H9 (cell line): ENCODE results near the gene AAMP. TPM values are rescaled to one million over a fixed set of nuclear protein-coding genes. Genes with fewer than 3 reads are reported as not detected.

Experiments
- DNase-seq: peaks from one replicate; pipeline ENCODE4 v3.0.0-alpha.2; 2017
- H2AFZ ChIP-seq: one replicate; pipeline ENCODE4 v1.6.1; 2013; ENCODE audit warnings: mild to moderate bottlenecking, low read length, control low read depth, moderate library complexity
- H2AK5ac ChIP-seq: 2 replicates; pipeline ENCODE4 v1.6.1; 2013; ENCODE audit warnings: low read length, control low read depth, mixed read lengths; ENCODE audit not compliant: insufficient read length
- H2BK120ac ChIP-seq: one replicate; pipeline ENCODE4 v1.6.1; 2013; ENCODE audit warnings: low read depth, mild to moderate bottlenecking, low read length, control low read depth, inconsistent platforms; ENCODE audit not compliant: poor library complexity, severe bottlenecking
- H2BK12ac ChIP-seq: 2 replicates; pipeline ENCODE4 v1.6.1; 2013; ENCODE audit warnings: low read length, control low read depth, mixed read lengths, low read depth; ENCODE audit not compliant: insufficient read length
- H2BK15ac ChIP-seq: 2 replicates; pipeline ENCODE4 v1.6.1; 2013; ENCODE audit warnings: low read depth, low read length, control low read depth
- H2BK20ac ChIP-seq: one replicate; pipeline ENCODE4 v1.6.1; 2013; ENCODE audit warnings: low read depth, mild to moderate bottlenecking, low read length, control low read depth, inconsistent platforms; ENCODE audit not compliant: poor library complexity, severe bottlenecking
- H2BK5ac ChIP-seq: 2 replicates; pipeline ENCODE4 v1.6.1; 2013; ENCODE audit warnings: low read length, control low read depth, mixed read lengths; ENCODE audit not compliant: insufficient read length
- H3K14ac ChIP-seq: 2 replicates; pipeline ENCODE4 v1.6.1; 2013; ENCODE audit warnings: low read length, control low read depth; ENCODE audit not compliant: insufficient read depth
- H3K18ac ChIP-seq: 2 replicates; pipeline ENCODE4 v1.6.1; 2013; ENCODE audit warnings: low read depth, mild to moderate bottlenecking, mixed read lengths, low read length, control low read depth; ENCODE audit not compliant: insufficient read length
- H3K23ac ChIP-seq: 2 replicates; pipeline ENCODE4 v1.6.1; 2013; ENCODE audit warnings: low read length, control low read depth, mixed read lengths, low read depth; ENCODE audit not compliant: insufficient read length
- H3K23me2 ChIP-seq: 2 replicates; pipeline ENCODE4 v1.6.1; 2013; ENCODE audit warnings: low read depth, mild to moderate bottlenecking, mixed read lengths, low read length, control low read depth; ENCODE audit not compliant: insufficient read length, poor library complexity, severe bottlenecking
- H3K27ac ChIP-seq: 2 replicates; pipeline ENCODE4 v1.5.1; 2013; ENCODE audit warnings: low read length, control low read depth, mixed read lengths, low read depth; ENCODE audit not compliant: insufficient read length
- H3K27me3 ChIP-seq: 2 replicates; pipeline ENCODE4 v1.6.1; 2013; ENCODE audit warnings: low read length, control low read depth, inconsistent platforms; ENCODE audit not compliant: insufficient read depth
- H3K4ac ChIP-seq: 2 replicates; pipeline ENCODE4 v1.6.1; 2013; ENCODE audit warnings: low read depth, mild to moderate bottlenecking, control low read depth, inconsistent platforms, low read length, moderate library complexity
- H3K4me1 ChIP-seq: 2 replicates; pipeline ENCODE4 v1.6.1; 2013; ENCODE audit warnings: low read length, control low read depth, inconsistent platforms; ENCODE audit not compliant: insufficient read depth
- H3K4me2 ChIP-seq: 2 replicates; pipeline ENCODE4 v1.6.1; 2013; ENCODE audit warnings: low read length, control low read depth, mixed read lengths; ENCODE audit not compliant: insufficient read length, insufficient read depth
- H3K56ac ChIP-seq: 2 replicates; pipeline ENCODE4 v1.6.1; 2013; ENCODE audit warnings: low read depth, mild to moderate bottlenecking, mixed read lengths, low read length, control low read depth; ENCODE audit not compliant: insufficient read length
- H3K79me1 ChIP-seq: 2 replicates; pipeline ENCODE4 v1.6.1; 2013; ENCODE audit warnings: low read depth, mild to moderate bottlenecking, moderate library complexity, low read length, control low read depth, inconsistent platforms; ENCODE audit not compliant: insufficient read depth, poor library complexity, severe bottlenecking
- H3K79me2 ChIP-seq: 2 replicates; pipeline ENCODE4 v1.6.1; 2013; ENCODE audit warnings: low read length, control low read depth, inconsistent platforms; ENCODE audit not compliant: insufficient read depth
- H3K9ac ChIP-seq: 2 replicates; pipeline ENCODE4 v1.6.1; 2013; ENCODE audit warnings: low read length, control low read depth, mixed read lengths; ENCODE audit not compliant: insufficient read length; ENCODE audit errors: extremely low read depth
- H3K9me3 ChIP-seq: one replicate; pipeline ENCODE4 v1.6.1; 2013; ENCODE audit warnings: low read depth, low read length, inconsistent platforms; ENCODE audit not compliant: control insufficient read depth
- H3T11ph ChIP-seq: one replicate; pipeline ENCODE4 v1.6.1; 2013; ENCODE audit warnings: mild to moderate bottlenecking, low read length, control low read depth, inconsistent platforms
- H4K20me1 ChIP-seq: one replicate; pipeline ENCODE4 v1.6.1; 2013; ENCODE audit not compliant: control insufficient read depth, insufficient read length, insufficient read depth
- H4K5ac ChIP-seq: 2 replicates; pipeline ENCODE4 v1.6.1; 2013; ENCODE audit warnings: low read depth, mild to moderate bottlenecking, mixed read lengths, low read length, control low read depth; ENCODE audit not compliant: insufficient read length
- H4K8ac ChIP-seq: replicated peaks from 2 replicates; pipeline ENCODE4 v1.6.1; 2013; ENCODE audit warnings: low read length, control low read depth, mixed read lengths, low read depth; ENCODE audit not compliant: insufficient read length
- H4K91ac ChIP-seq: 2 replicates; pipeline ENCODE4 v1.6.1; 2013; ENCODE audit warnings: low read depth, mild to moderate bottlenecking, moderate library complexity, mixed read lengths, low read length, control low read depth; ENCODE audit not compliant: insufficient read length
- H3K27ac Mint-ChIP-seq, 3 experiments: 2 replicates in 2 of 3; 3 replicates in 1 of 3; pipeline ENCODE4 v1.8.0; 2020 to 2021; ENCODE audit warnings: mixed read lengths in 3 of 3, mild to moderate bottlenecking in 1 of 3, moderate library complexity in 1 of 3
- H3K27me3 Mint-ChIP-seq: 2 replicates; pipeline ENCODE4 v1.8.0; 2021; ENCODE audit warnings: low read depth, mild to moderate bottlenecking, moderate library complexity, mixed read lengths
- H3K36me3 Mint-ChIP-seq, 3 experiments: 2 replicates in 2 of 3; 3 replicates in 1 of 3; pipeline ENCODE4 v1.8.0; 2020 to 2021; ENCODE audit warnings: low read depth in 3 of 3, mixed read lengths in 3 of 3; ENCODE audit not compliant: insufficient read depth in 1 of 3
- H3K4me1 Mint-ChIP-seq, 2 experiments: 2 replicates each; pipeline ENCODE4 v1.8.0; 2020; ENCODE audit warnings: mixed read lengths in 2 of 2
- H3K4me3 Mint-ChIP-seq, 2 experiments: 2 replicates in 1 of 2; 3 replicates in 1 of 2; pipeline ENCODE4 v1.8.0; 2020 to 2021; ENCODE audit warnings: mild to moderate bottlenecking in 2 of 2, mixed read lengths in 2 of 2, moderate library complexity in 1 of 2
- H3K9me3 Mint-ChIP-seq, 2 experiments: 2 replicates in 1 of 2; 3 replicates in 1 of 2; pipeline ENCODE4 v1.8.0; 2020; ENCODE audit warnings: mild to moderate bottlenecking in 2 of 2, mixed read lengths in 2 of 2, moderate library complexity in 1 of 2
- WGBS: extraction: QIAGEN DNeasy Blood & Tissue Kit; methylation state at CpG from one replicate; pipeline ENCODE4 v1.1.7; 2013; ENCODE audit warnings: missing lambda C conversion rate, low lambda C conversion rate, mixed read lengths; ENCODE audit not compliant: insufficient read length; ENCODE audit errors: extremely low coverage; 5-methylcytosine and 5-hydroxymethylcytosine counted together
- total RNA-seq: library from RNA; stranded (reverse); gene quantifications from 2 replicates; pipeline ENCODE4 v1.2.1, GENCODE V29; 2021
- TF ChIP-seq, protein P1 (sequence below): fragments of 200-600 bp; sonication (generic); conservative IDR thresholded peaks from 3 replicates; pipeline ENCODE4 v1.8.0; 2021; ENCODE audit warnings: antibody characterized with exemption, mild to moderate bottlenecking

Gene AAMP
- total RNA-seq, 1 experiment from 2014 or later, result 103 TPM

DNA sequence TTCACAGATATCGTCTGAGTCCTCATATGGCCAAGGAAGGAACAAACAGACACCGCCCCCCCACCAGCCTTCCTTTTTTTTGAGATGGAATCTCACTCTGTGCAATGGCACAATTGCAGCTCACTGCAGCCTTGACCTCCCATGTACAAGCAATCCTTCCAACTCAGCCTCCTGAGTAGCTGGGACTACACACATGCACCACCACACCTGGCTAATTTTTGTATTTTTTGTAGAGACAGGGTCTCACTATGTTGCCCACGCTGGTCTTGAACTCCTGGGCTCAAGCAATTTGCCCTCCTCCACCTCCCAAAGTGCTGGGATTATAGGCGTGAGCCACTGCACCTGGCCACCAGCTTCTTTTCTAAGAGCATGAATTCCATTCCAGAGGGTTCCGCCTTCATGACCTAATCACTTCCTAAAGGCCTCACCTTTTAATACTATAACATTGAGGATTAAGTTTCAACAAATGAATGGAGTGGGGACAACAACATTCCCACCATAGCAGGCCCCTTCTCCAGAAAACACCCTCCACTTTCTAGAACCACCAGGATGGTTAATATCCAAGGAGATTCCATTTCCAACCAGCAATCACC lies 24.6 kb upstream of the AAMP start:
- no peak overlapping the region for H2BK12ac ChIP-seq
- no peak overlapping the region for H3K14ac ChIP-seq
- WGBS, result no CpG with 5 or more reads among the region's 5 CpGs
- H3K18ac ChIP-seq, result no peak overlapping the region
- H3K56ac ChIP-seq, result no peak overlapping the region
- no peaks in the 10 kb centered on the region for H3K27me3 ChIP-seq
- H2BK15ac ChIP-seq, result no peak overlapping the region
- H3K9me3 Mint-ChIP-seq, result no peaks in the 10 kb centered on the region
- no peak overlapping the region for H4K8ac ChIP-seq
- no peaks in the 10 kb centered on the region for H3K79me1 ChIP-seq
- H3K23me2 ChIP-seq, result peaks cover 7% of the 10 kb centered on the region
- no peak overlapping the region for H3K4ac ChIP-seq
- peaks cover 44 to 50% of the 10 kb centered on the region in 2 experiments for H3K4me1 Mint-ChIP-seq
- no peaks in the 10 kb centered on the region for H4K20me1 ChIP-seq
- H3K36me3 Mint-ChIP-seq, result no peaks in the 10 kb centered on the region
- H3K27ac Mint-ChIP-seq, result peak overlapping the region in 1 of 3 experiments; percentile 28; a peak in 2 of 7 replicates
- H3K23ac ChIP-seq, result no peak overlapping the region
- no peak overlapping the region for H3K27ac ChIP-seq
- H2BK120ac ChIP-seq, result no peak overlapping the region
- no peak overlapping the region for H3K9ac ChIP-seq
- peaks cover 1% of the 10 kb centered on the region for H3K27me3 Mint-ChIP-seq
- H3T11ph ChIP-seq, result no peak overlapping the region
- no peak for DNase-seq
- H2BK20ac ChIP-seq, result no peak overlapping the region
- H2BK5ac ChIP-seq, result no peak overlapping the region
- no peak overlapping the region for H3K4me3 Mint-ChIP-seq
- no peak overlapping the region for H4K5ac ChIP-seq
- 0 out of 2 replicates have a peak, but pooled peaks cover 2% of the 10 kb centered on the region for H3K4me1 ChIP-seq
- no peak overlapping the region for H2AFZ ChIP-seq
- H4K91ac ChIP-seq, result no peak overlapping the region
- TF ChIP-seq, protein P1, sequence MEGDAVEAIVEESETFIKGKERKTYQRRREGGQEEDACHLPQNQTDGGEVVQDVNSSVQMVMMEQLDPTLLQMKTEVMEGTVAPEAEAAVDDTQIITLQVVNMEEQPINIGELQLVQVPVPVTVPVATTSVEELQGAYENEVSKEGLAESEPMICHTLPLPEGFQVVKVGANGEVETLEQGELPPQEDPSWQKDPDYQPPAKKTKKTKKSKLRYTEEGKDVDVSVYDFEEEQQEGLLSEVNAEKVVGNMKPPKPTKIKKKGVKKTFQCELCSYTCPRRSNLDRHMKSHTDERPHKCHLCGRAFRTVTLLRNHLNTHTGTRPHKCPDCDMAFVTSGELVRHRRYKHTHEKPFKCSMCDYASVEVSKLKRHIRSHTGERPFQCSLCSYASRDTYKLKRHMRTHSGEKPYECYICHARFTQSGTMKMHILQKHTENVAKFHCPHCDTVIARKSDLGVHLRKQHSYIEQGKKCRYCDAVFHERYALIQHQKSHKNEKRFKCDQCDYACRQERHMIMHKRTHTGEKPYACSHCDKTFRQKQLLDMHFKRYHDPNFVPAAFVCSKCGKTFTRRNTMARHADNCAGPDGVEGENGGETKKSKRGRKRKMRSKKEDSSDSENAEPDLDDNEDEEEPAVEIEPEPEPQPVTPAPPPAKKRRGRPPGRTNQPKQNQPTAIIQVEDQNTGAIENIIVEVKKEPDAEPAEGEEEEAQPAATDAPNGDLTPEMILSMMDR, result no peak
- H3K4me2 ChIP-seq, result no peak overlapping the region
- H2AK5ac ChIP-seq, result no peak overlapping the region
- H3K9me3 ChIP-seq, result no peaks in the 10 kb centered on the region
- no peaks in the 10 kb centered on the region for H3K79me2 ChIP-seq
